Activated naive CD8-positive, alpha-beta T cell treated with anti-CD3 and anti-CD28 coated beads, Interleukin-2, amount 50 U/mL, for 24 hours (primary cell): ENCODE measurements around the gene POLR3GL.

Experiments
- ATAC-seq: fragments of 150-1000 bp; cut with Tn5 transposase; one replicate; pipeline ENCODE4 v1.10.0; 2021
- DNase-seq: peaks from one replicate; pipeline ENCODE4 v3.0.0; 2021
- H3K27ac Mint-ChIP-seq: one replicate; pipeline ENCODE4 v1.8.0; 2021; ENCODE audit warnings: mild to moderate bottlenecking, mixed read lengths
- H3K27me3 Mint-ChIP-seq: one replicate; pipeline ENCODE4 v1.8.0; 2021; ENCODE audit warnings: mixed read lengths
- H3K36me3 Mint-ChIP-seq: one replicate; pipeline ENCODE4 v1.8.0; 2021; ENCODE audit warnings: low read depth, mixed read lengths
- H3K4me1 Mint-ChIP-seq: one replicate; pipeline ENCODE4 v1.8.0; 2021; ENCODE audit warnings: mixed read lengths
- H3K4me3 Mint-ChIP-seq: one replicate; pipeline ENCODE4 v1.8.0; 2021; ENCODE audit warnings: mild to moderate bottlenecking, moderate library complexity, mixed read lengths
- H3K9me3 Mint-ChIP-seq: one replicate; pipeline ENCODE4 v1.8.0; 2021; ENCODE audit warnings: mixed read lengths

POLR3GL gene

DNA sequence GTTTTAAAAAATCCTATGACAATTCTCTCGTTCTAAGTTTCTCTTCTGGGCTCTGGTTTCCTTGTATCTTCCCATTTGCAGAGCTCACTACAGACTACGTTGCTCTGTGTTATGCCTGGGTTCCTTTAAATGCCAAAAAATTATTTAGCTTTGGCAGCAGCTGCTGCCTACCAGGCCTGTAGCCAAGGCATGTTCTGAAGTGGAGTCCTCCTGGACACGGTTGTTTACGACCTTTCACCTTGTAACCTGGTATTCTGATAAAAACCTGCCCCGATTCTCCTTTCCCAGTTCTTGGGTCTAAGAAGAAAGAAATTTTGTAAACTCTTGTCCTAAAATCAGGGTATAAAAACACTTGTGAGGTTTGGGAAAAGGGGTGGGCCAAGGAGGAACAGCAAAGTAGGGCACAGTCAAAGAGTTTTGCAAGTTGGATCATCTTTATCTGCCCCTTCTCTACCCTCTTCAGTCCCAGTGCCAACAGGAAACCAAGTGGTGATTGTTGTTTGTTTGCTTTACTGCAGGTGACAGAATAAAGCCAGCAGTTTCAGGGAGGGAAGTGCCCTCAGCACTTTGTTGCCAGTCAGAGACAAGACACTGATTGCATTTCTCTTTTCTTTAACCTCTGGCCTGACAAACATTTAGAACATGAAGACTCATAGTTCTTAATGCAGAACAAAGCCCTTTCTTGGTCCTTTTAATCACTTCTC lies 35.0 kb downstream of the POLR3GL start:
- no peaks in the 10 kb centered on the region for H3K27me3 Mint-ChIP-seq
- H3K4me1 Mint-ChIP-seq, result peaks cover 60% of the 10 kb centered on the region
- H3K36me3 Mint-ChIP-seq, result peaks cover 17% of the 10 kb centered on the region
- H3K27ac Mint-ChIP-seq, result peak overlapping the region; percentile 91
- ATAC-seq (no peak), DNase-seq (no peak)
- peak overlapping the region; percentile 85 for H3K4me3 Mint-ChIP-seq
- H3K9me3 Mint-ChIP-seq, result no peaks in the 10 kb centered on the region

DNA sequence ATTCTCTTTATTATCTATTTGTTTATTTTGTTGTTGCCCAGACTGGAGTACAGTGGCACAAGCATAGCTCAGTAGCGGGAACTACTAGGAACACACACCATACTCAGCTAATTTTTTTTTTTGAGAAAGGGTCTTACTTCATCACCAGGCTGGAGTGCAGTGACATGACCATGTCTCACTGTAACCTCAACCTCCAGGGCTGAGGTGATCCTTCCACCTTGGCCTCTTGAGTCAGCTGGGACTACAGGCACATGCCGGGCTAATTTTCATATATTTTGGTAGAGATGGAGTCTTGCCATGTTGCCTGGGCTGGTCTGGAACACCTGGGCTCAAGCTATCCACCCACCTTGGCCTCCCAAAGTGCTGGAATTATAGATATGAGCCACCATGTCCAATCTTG lies 37.2 kb downstream of the POLR3GL start:
- ATAC-seq (no peak), DNase-seq (no peak)
- Mint-ChIP-seq H3K27me3 (no peaks in the 10 kb centered on the region), H3K27ac (peak overlapping the region; percentile 69), H3K36me3 (no peaks in the 10 kb centered on the region), H3K4me3 (no peak overlapping the region), H3K9me3 (no peaks in the 10 kb centered on the region), H3K4me1 (peaks cover 77% of the 10 kb centered on the region)

DNA sequence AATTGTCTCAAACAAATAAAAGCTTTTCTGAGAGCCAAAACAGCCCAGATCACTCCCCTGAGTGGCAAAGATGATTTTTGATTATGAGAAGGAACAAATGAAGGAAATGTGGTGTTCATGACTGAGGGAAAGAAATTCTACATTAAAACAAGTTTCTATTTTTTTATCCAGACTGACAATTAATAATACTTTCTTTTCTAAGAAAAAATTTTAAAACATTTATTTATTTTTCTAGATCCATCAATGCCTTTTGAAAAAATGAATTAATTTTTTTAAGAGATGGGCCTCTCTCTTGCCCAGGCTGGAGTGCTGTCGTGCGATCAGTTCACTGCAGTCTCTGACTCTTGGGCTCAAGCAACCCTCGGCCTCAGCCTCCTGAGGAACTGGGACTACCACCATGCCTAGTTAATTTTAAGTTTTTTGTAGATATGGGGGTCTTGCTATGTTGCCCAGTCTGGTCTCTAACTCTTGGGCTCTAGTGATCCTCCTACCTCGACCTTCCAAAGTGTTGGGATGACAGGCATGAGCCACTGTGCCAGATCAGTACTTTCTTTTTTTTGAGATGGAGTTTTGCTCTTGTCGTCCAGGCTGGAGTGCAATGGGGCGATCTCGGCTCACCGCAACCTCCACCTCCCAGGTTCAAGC lies 43.1 kb downstream of the POLR3GL start:
- H3K9me3 Mint-ChIP-seq, result no peaks in the 10 kb centered on the region
- H3K36me3 Mint-ChIP-seq, result no peaks in the 10 kb centered on the region
- H3K4me1 Mint-ChIP-seq, result peaks cover 41% of the 10 kb centered on the region
- peak overlapping the region; percentile 65 for H3K4me3 Mint-ChIP-seq
- no peak for ATAC-seq
- H3K27me3 Mint-ChIP-seq, result no peaks in the 10 kb centered on the region
- peak overlapping the region; percentile 90 for H3K27ac Mint-ChIP-seq
- DNase-seq, result no peak

DNA sequence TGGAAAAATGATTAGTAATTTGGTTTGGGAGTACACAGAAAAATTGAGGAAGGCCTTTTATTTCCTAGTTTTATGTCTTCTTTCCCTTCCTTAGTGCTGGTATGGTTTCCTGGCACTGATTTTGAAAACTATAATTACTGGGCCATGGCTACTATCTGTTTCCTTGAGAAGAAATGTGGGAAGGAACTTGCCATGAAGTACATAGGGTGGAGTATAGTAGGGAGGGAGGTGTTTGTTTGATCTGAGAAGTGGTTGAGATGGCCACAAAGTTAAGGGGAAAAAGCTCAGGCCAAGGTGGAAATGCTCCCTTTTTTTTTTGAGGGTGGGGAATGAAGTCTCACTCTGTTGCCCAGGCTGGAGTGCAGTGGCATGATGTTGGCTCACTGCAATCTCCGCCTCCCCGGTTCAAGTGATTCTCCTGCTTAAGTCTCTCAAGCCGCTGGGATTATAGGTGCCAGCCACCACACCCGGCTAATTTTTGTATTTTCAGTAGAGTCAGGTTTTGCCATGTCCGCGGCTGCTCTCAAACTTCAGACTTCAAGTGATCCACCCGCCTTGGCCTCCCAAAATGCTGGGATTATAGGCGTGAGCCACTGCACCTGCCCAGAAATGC lies 45.7 kb downstream of the POLR3GL start:
- no peak overlapping the region for H3K27ac Mint-ChIP-seq
- H3K9me3 Mint-ChIP-seq, result no peaks in the 10 kb centered on the region
- no peak for ATAC-seq
- DNase-seq, result no peak
- H3K4me1 Mint-ChIP-seq, result peaks cover 30% of the 10 kb centered on the region
- no peaks in the 10 kb centered on the region for H3K27me3 Mint-ChIP-seq
- H3K4me3 Mint-ChIP-seq, result no peak overlapping the region
- H3K36me3 Mint-ChIP-seq, result no peaks in the 10 kb centered on the region

DNA sequence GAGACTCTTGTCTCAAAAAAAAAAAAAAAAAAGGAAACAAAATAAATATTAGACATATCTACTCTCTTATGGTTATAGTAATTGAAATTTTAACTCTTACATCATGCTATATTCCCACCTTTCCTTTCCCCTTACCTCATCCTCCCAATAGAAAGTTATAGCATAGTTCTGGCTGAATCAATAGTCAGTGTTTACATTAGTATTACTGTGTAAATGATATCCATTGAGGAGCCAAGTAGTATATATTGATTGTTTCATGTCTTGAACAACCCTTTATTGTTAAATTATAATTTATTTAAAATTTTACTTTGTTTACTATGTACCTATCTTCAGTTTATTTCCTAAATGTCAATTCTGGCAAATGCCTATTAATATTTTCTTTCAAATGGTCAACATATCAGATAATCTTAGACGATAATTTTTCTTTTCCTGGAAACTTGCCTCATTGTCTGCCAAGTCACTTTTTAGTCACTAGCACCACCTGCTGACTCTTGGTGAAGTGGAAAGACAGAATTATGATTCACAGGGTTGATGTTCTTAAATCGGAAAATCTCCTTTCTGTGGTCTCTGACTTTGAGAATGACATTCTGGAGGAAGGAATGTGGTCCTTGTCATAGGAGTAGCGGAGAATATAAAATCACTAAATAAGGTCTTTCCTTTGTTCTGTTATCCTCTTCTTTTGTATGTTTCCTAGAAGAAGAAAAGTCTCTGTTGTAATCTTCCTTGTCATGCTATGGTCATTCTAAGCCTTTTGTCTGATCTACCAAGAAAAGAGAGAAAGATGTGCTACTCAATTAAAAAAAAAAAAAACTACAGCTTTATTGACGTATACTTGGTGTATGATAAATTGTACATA lies 48.4 kb downstream of the POLR3GL start:
- Mint-ChIP-seq H3K27ac (peak overlapping the region; percentile 47), H3K36me3 (no peaks in the 10 kb centered on the region), H3K4me1 (peaks cover 9% of the 10 kb centered on the region), H3K9me3 (no peaks in the 10 kb centered on the region), H3K27me3 (peaks cover 9% of the 10 kb centered on the region), H3K4me3 (no peak overlapping the region)
- peak; percentile 59 for DNase-seq
- ATAC-seq, result peak; percentile 80

DNA sequence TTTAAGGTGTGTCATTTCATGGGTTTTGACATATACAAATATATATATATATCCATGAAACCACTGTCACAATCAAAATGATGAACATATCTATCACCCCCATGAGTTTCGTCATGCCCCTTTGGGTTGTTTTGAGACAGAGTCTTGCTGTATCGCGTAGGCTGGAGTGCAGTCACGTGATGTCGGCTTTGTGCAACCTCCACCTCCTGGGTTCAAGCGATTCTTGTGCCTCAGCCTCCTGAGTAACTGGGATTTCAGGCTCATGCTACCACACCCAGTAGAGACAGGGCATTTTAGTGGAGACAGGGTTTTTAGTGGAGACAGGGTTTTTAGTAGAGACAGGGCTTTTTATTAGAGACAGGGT lies 49.1 kb downstream of the POLR3GL start:
- Mint-ChIP-seq H3K27ac (no peak overlapping the region), H3K27me3 (peaks cover 15% of the 10 kb centered on the region)
- no peak for DNase-seq

DNA sequence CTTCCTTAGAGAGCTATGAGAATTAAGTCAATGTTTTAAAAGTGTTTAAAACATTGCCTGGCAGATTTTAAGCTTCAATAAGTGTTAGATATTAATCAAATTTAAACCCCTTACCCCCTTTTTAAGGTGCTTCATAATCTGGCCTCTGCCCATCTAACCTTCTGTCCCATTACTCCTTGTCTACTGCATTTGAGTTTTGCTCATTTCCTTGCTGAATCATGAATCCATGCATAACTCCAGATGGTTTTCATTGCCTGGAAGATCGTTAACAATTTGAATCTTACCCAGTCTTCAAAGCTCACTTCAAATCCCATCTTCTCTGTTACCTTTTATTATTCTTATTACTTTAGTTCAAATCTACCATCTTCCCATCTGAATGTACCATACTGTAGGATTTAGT lies 52.4 kb downstream of the POLR3GL start:
- DNase-seq, result no peak
- no peak for ATAC-seq
- H3K4me1 Mint-ChIP-seq, result peaks cover 12% of the 10 kb centered on the region
- no peak overlapping the region for H3K4me3 Mint-ChIP-seq
- H3K9me3 Mint-ChIP-seq, result no peaks in the 10 kb centered on the region
- no peaks in the 10 kb centered on the region for H3K36me3 Mint-ChIP-seq
- H3K27ac Mint-ChIP-seq, result no peak overlapping the region
- peaks cover 41% of the 10 kb centered on the region for H3K27me3 Mint-ChIP-seq

More for the DNA sequence above, 49.1 kb downstream of the POLR3GL start:
- no peaks in the 10 kb centered on the region for H3K36me3 Mint-ChIP-seq
- H3K4me3 Mint-ChIP-seq, result no peak overlapping the region
- no peaks in the 10 kb centered on the region for H3K9me3 Mint-ChIP-seq
- H3K4me1 Mint-ChIP-seq, result peaks cover 9% of the 10 kb centered on the region
- no peak for ATAC-seq

DNA sequence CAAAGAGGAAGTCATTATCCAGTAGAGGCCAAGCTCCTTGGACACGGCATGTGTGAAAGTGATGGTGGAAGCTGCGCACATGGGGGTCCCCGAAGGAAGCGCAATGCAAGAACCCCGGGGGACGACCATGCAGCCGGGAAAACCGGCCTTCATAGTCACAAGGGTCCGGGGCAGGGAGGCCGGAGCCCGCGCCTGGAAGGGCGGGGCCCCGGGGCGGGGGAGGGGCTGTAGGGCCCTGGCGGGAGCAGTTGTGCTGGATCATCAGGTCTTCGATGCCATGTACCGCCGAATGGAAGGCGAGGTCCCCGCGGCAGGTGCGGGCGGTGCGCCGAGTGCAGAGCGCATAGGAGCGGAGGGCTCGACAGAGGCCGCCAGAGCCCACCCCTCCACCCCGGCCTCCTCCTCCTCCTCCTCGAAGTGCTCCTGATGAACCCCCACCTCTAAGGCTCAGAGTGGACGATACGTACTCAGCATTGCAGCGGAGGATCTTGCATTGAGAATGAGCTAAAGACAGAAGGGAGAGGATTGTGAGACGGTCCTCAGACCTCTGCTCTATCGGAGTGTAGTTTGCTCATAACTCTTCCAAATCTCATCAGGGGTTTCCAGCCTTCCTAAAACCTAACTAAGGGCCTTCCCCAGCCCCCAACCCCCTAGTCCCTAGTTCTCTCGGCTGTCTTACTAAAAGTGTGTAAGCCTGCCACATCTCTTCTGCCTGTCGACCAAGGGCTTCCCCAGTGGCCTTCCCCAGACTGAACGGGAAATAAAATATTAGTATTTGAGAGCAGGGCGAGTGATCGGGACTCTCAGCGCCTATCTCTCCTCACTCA lies 55.0 kb downstream of the POLR3GL start:
- H3K9me3 Mint-ChIP-seq, result no peaks in the 10 kb centered on the region
- H3K4me3 Mint-ChIP-seq, result peak overlapping the region; percentile 30
- no peak overlapping the region for H3K27ac Mint-ChIP-seq
- H3K27me3 Mint-ChIP-seq, result peaks cover 51% of the 10 kb centered on the region
- no peaks in the 10 kb centered on the region for H3K36me3 Mint-ChIP-seq
- H3K4me1 Mint-ChIP-seq, result peaks cover 3% of the 10 kb centered on the region
- ATAC-seq (no peak), DNase-seq (no peak)

DNA sequence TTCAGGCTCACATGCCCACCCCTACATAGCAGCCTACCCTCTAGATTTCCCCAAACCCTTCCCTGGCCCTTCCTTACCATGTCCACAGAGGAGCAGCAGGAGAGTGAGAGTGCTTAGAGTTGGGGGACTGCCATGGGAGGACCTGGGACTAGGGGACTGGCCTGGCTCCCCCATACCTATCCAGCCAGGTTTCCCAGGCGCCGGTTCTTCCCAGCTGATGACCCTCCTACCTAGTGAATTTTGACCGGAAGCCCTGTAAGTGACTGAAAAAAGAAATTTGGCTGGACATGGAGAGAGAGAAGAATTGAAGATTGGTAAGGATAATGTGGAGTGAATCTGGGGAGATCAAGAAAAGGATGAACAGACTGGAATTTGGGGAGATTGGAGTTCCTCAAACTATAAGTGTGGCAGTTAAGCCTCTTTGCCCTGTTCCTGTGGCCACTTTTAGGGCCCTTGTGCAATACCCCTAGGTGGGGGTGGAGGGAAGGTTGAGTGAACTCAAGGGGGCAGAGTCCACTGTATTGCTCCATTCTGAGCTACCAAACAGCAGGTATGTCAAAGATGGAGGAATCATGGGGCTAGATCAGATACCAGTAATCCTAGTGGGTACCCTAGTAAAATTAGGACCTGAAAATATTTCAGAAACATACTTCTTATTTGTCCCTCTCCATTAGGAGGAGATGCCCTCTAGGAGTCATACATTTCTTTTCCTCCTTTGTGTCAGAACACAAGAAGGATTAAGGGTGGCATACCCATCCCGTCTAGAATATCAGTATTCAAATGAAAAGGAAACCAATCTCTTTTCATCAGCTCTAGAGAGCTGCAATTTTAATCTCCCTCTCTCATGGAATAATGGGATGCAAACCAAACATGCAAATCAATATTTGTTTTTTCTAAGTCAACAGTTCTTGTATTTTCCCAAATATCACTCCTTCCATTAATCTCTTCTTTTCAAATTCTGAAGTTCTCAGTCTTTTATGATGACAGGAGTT lies 55.9 kb downstream of the POLR3GL start:
- no peak overlapping the region for H3K4me3 Mint-ChIP-seq
- H3K27ac Mint-ChIP-seq, result no peak overlapping the region
- H3K27me3 Mint-ChIP-seq, result peaks cover 57% of the 10 kb centered on the region
- H3K4me1 Mint-ChIP-seq, result peaks cover 3% of the 10 kb centered on the region
- no peaks in the 10 kb centered on the region for H3K9me3 Mint-ChIP-seq
- no peak for DNase-seq
- H3K36me3 Mint-ChIP-seq, result no peaks in the 10 kb centered on the region
- no peak for ATAC-seq

DNA sequence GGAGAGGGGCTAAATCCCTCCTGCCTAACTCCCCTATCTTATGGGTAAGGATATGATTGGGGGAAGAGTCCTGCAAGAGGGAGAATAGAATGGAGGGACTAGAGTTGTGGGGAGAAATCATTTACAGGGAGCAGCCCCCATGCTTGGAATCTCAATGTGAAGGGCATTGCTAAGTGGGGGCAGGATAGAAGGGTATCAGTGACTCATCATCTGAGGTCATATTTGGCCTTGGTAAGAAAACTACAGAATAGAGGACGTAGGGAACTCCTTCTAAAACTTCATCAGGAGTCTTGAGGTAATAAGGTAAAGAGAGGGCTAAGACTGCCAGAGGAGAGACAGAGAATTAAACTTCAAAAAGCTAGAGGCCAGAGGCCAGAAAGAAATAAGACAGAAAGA lies 56.6 kb downstream of the POLR3GL start:
- no peak overlapping the region for H3K4me3 Mint-ChIP-seq
- peaks cover 3% of the 10 kb centered on the region for H3K4me1 Mint-ChIP-seq
- no peak for DNase-seq
- H3K36me3 Mint-ChIP-seq, result no peaks in the 10 kb centered on the region
- no peak overlapping the region for H3K27ac Mint-ChIP-seq
- peaks cover 53% of the 10 kb centered on the region for H3K27me3 Mint-ChIP-seq
- H3K9me3 Mint-ChIP-seq, result no peaks in the 10 kb centered on the region
- no peak for ATAC-seq

DNA sequence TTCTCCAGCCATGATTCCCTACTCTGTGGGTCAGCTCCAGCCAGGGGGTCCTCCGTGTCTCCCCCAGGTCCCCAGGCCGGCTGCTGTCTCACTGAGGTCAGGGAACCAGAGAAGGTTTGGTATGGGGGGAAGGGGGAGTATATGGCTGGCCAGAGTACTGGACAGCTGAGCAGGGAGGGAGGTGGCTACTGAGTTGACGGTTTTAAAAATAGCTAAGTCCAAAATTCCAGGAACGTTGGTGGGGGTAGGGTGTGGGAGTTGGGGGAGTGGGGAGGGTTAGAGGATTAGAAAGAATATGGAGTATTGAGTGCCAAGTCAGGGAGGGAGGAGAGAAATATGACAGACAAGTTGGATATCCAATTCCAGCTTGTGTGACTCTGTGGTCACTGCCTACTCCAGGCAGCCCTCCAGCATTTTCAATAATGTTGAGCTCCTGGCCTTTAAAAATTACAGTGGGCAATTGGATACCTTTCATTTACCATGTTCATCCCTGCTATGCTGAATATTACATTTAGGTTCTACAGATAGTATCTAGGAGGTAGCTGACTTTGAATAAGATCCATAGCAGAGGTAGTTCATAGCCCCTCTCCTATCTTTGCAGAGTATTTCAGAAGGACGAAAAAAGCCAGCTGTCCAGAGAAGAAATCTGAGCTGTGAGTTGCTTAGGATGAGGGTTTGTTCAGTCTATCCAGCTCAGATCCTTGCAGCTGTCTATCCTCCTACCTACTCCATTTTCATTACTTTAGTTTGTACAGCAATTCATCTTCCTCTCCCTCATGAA lies 57.3 kb downstream of the POLR3GL start, which contains the start of gene HJV:
HJV (minus strand) TSS at position 114 of the 781 bp plus-strand sequence. CDS start 1,504 bp downstream, outside the sequence.
- H3K4me3 Mint-ChIP-seq, result no peak within 1 kb of the TSS
- H3K36me3 Mint-ChIP-seq, result no peaks in the 10 kb centered on the region
- ATAC-seq (no peak), DNase-seq (no peak)
- H3K27me3 Mint-ChIP-seq, result peaks cover 55% of the 10 kb centered on the region
- H3K4me1 Mint-ChIP-seq, result peaks cover 3% of the 10 kb centered on the region
- H3K9me3 Mint-ChIP-seq, result no peaks in the 10 kb centered on the region
- H3K27ac Mint-ChIP-seq, result no peak within 1 kb of the TSS

DNA sequence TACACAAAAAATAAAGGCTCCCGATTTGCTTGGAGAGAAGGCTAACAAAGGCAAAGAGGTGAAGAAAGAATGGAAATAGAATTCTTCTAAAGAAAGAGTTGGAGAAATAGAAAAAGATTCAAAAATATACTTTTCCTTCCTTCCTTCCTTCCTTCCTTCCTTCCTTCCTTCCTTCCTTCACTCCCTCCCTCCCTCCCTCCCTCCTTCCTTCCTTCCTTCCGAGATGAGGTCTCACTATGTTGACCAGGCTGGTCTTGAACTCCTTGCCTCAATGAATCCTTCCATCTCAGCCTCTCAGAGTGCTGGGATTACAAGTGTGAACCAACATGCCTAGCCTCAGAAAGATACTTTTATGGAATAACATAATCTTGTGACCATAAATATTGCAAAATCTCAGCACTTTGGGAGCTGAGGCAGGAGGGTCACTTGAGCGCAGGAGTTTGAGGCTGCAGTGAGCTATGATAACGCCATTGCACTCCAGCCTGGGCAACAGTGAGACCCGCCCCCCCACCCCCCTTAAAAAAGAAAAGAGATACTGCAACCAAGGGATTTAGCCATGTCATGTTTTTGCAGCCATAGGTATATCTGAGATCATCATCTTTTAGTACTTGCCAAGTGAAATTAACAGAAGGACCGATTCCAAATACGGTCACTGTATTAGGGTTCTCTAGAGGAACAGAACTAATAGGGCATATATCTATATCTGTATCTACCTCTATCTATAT lies 58.1 kb downstream of the POLR3GL start:
- DNase-seq, result no peak
- no peaks in the 10 kb centered on the region for H3K36me3 Mint-ChIP-seq
- H3K27ac Mint-ChIP-seq, result no peak overlapping the region
- no peak for ATAC-seq
- no peak overlapping the region for H3K4me3 Mint-ChIP-seq
- H3K27me3 Mint-ChIP-seq, result peaks cover 53% of the 10 kb centered on the region
- no peaks in the 10 kb centered on the region for H3K9me3 Mint-ChIP-seq
- peaks cover 3% of the 10 kb centered on the region for H3K4me1 Mint-ChIP-seq
